IPS DF 19.7 (cell line): ENCODE measurements around the gene OMA1.
"Not testable (repeated sequence)": the region's sequence is repeated elsewhere in the genome, so short reads cannot be mapped to it uniquely, and the experiment has no call there.

ENCODE experiments used
- DNase-seq: peaks from one replicate; pipeline ENCODE4 v3.0.0-alpha.2; 2013; ENCODE audit warnings: low read depth, low spot score

The OMA1 gene

DNA sequence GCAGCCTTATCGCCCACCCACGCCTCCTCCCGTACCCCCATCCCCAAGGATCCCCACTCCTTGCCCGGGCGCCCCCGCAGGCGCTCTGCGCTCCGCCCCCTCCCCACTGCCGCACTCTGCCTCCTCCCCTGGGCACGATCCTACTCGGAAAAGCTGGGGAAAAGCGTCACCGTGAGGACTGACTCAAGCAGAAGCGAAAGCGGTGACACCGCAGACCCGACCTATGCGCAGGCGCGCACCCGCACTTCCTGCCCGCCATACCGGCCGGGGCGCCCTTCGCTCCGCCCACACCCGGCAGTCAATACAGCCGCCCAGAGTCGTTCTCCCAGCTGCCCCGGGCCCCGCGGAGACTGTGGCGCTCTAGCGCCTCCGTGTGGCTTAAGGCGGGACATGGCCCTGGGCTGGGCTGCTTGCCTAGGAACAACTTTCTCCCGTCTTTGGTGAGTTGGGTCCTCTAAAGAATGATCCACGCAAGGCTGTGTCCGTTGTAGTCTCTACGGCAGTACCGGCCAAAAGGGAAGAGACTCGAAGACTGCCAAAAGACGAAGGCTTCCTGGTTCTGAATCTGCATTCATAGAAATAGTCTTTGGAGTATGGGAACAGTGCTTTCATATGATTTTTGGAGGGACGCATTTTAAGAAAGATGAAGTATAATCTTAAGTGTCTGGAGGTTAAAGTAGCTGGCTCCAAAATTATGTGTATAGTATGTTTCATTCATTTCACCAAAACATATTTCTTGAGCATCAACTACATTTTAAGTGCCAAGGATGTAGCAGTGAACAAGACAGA, at the start of gene OMA1:
Gene OMA1, minus strand, starts transcription at position 207 of the 789 bp plus-strand sequence. CDS start 7,432 bp downstream, outside the sequence.
- peak; percentile 87 for DNase-seq

DNA sequence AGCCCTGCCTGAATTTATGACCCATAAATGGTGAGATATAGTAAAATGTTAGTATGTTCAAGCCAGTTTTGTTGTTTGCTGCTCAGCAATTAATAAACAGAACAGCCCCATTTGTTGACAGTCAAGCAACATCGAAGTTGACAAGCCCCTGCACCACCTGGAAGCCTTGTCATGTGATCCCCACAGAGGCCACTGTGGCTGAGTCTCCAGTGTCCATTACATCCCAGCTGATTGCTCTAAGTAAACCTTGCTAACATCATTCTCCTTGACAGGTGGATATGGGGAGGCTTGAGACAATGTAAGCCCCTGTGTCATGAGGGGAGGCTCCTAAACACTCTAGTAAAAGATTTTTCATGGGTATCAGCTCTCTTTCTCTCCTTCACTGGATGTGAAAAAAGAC, 48.0 kb upstream of the OMA1 start:
- DNase-seq = no peak

DNA sequence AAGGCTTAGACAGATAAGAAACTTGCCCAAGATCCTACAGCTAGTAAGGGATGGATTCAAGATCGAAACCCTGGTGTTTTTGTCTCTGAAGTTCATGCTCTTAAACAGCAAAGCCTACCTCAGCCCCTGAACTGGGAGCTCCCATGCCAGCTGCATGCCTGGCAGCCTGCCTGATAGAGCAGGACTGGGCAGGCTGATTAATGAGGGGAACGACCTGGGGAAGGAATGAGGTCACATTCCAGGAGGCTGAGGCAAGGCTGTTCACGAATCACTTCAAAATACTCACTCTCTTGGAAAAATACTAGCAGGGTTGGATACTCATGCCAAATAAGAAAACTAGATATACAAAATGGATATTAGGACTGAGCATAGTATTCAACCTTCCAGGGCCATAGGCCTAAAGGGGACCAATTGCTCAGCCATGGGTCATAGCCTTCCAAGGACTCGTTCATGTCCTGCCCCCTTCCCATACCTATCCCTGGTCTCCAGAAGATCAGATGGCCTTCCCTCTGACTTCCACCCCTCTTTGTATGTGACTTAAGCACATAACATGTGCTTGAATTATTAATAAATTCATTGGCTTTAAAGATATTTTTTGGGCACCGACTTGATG, 46.1 kb upstream of the OMA1 start:
- DNase-seq = no peak

DNA sequence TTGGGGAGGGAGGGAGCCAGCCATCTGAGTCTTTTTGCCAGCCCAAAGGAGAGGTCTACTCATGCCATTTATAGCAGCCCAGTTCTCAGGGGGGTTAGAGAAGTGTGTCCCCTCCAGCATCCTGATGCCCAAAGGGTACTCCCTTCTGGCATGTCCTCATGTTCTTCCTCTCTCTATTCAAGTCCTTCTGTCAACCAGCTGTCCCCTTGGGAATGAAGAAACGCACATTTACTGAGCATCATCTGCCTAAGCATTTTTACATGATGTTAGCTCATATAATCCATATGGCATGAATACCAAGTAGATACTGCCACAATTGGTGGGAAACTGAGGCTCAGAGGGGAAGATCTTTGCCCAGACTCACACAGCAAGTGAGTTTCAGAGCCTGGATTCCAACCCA, 45.3 kb upstream of the OMA1 start:
- no peak for DNase-seq

DNA sequence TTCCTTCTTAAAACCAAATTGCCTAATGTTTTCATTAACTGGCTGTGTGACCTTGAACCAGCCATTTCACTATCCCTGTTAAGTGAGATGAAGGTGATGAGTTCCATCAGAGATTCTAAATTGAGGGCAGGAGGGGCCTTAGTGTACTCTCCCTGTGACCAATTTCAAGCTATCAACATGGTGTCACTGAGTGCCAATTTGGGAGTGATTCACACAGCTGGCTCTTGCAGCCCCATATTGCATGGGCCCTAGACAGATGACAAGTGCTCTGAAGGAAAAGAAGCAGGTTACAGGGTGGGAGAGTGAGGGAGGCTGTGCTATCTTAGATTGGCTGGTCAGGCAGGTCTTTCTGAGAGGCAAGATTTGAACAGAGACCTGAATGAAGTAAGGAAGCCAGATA, 43.5 kb upstream of the OMA1 start:
- DNase-seq = no peak

DNA sequence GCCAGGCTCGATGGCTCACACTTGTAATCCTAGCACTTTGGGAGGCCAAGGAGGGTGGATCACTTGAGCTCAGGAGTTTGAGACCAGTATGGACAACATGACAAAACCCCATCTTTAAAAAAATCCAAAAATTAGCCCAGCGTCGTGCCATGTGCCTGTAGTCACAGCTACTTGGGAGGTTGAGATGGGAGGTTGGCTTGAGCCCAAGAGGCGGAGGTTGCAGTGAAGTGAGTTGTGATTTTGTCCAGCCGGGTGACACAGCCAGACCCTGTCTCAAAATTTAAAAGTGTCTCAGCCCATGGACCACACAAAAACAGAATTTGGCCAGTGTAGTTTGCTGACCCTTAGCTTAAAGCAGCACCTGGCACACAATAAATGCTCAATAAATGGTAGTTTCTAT, 41.9 kb upstream of the OMA1 start:
- no peak for DNase-seq

DNA sequence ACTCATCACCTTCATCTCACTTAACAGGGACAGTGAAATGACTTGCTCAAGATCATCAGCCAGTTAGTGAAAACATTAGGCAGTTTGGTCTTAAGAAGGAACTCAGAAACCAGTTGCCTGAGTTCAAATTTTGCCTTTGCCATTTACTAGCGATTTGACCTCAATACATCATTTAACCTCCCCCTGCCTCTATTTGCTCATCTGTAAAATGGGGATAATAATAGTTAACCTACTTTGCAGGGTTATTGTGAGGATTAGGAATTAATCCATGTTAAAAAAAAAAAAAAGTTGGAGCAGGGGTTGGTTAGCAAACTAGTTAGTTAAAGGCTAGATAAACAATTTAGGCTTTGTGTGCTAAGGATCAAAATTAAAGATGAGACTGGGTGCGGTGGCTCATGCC, 41.1 kb upstream of the OMA1 start:
- no peak for DNase-seq

DNA sequence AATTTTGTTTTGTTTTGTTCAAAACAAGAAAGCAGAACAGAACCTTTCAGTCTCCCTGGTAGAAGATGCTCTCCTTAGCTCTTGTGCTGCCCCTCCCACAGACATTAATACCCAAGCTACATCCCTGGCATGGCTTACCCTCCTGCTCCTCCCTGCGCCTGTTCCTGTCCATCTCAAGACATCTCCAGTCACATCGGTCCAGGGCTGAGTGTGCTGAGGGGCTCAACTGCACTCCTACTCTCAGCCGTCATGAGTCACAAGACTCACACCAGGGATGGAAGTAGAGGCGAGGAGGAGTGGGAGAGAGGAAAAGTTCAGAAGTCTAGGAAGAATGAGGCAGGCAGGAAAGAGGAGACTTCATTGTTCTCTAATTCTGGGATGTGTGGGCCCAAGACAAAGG, 39.7 kb upstream of the OMA1 start:
- DNase-seq = no peak

DNA sequence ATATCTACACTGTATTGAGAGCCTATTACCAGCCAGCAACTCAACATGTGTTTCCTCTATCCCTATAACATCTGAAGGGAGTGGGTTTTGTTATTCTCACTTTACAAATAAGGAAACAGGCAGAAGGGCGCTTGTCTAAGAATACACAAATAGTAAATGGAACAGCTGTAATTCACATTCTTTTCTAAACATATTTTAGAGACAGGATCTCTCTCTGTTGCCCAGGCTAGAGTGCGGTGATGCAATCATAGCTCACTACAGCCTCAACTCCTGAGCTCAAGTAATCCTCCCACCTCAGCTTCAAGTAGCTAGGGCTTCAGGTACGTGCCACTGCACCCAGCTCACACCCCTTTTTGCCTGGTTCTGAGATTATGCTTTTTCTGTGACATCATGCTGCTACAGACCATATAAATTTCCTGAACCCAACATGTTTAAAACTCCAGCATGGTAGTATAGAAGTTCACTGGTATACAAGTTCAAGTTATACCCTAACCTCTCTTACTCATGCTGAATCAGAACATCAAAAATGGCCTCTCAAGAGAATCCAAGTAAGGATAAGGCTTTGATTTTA, 39.1 kb upstream of the OMA1 start:
- DNase-seq = no peak

DNA sequence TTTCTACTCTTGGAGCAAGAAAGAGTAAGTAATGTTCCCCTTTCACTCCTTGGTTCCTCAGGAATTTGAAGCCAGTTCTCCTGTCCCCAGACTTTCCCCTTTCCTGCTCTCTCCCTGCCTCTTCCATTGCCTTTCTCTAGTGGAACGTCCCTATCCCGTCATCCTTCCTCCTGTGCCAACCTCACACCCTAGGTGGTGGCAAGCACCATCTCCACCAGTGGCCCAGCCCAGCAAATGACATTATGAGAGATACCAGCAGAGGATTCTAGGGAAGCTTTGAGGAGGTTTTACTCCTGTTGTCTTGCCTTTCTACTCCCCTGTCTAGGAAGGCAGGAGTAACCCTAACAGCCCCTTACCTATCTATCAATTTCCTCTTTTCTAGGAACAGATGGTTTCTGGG, 38.6 kb upstream of the OMA1 start:
- no peak for DNase-seq

DNA sequence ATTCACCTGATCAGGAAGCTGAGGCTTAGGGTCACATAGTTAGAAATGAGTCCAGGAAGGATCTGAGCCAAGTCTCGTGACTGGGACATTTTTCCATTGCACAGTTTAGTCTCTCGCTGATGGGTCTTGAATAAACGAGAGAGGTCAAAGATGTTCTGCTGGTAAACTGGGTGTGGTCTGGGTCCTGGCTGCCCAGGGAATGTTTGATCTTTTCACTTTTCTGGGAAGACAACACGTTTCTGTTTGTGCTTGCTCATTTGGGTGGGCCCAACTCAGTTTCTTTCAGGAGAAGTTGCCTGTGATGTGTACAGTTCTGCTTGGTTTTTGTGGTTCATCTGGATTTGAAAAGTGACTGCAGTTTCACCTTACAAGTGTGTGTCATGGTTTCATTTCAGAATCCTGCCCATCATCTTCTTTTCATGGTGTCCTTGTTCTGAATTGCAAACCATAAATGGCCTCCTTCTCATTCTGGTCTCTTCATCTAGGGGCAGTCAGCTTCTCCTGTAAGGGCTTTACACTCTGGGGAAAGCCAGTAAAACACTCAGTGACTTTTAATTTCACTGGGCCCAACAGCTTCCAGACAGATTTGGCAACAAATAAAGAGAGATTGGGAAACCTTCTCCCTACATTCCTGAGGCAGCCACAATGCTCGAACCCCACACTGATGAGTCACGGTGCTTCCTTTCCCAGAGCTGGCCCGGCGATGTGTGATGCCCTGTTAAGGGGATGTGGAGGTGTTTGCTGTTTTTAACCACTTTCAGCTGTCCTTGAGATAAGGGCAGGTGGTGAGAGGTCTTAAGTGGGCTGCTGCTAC, 37.8 kb upstream of the OMA1 start:
- DNase-seq = no peak

DNA sequence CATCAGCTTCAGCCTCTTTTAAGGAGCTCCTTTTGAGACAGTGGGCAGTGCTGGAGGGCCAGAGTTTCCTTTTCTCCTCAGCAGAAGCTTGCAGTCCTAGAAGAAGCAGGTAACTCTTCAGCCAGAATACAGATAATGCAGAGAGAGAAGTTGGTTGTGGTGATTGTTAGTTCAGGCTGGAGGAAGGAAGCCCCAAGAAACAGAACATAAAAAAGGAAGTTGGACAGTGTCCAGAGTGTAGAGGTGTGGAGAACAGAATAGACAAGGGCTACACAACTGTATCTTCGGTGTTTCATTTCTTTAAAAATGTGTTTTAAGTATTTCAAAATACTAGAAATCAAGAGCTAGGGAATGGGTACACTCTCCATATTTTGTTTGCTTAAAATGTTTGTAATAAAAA, 37.0 kb upstream of the OMA1 start:
- DNase-seq = no peak

DNA sequence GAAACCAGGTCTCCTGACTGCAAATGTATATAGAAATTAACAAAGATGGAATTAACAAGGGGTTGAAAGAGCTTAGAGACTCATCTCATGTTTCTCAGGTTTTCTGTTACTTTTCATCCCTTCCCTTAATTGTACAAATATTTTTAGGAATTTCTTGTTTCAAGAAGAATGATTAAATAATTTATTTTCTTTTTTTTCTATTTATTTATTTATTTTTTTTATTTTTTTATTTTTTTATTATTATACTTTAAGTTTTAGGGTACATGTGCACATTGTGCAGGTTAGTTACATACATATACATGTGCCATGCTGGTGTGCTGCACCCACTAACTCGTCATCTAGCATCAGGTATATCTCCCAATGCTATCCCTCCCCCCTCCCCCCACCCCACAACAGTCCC, 35.6 kb upstream of the OMA1 start:
- not testable (repeated sequence) for DNase-seq

DNA sequence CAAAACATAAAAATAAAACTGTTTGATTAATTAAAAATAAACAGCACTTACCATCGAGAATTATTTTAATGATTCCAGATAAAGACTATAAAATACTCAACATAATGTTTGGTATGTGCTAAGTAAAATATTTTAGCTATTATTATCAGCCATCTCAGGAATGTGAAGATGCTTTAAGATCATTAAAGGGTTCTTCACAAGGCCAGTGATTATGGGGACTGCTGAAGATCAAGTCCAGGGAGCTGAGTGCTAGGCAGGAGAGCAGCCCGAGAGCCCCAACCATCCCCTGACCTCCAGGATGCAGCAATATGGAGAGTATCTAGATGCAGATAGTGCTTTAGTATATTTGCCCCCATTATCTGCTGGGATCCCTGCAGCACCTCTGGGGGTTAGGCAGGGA, 35.1 kb upstream of the OMA1 start:
- no peak for DNase-seq

DNA sequence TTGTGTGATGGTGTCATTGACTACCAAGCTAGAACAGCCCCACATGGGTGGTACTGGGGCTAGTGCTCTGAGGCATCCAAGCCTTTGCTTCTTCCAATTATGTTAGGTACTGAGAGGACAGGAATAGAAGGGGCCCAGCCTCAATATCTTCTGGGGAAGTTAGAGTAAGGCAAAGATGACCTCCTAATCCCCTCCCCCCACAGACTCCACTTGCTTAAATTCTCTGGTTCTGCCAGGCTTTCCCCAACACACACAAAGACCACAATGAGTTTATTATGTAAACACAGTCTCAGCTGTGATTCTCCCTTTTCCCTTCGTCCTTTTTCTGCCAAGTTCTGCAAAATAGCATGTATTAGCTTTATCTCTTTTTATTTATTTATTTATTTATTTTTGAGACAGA, 33.7 kb upstream of the OMA1 start:
- DNase-seq = no peak

DNA sequence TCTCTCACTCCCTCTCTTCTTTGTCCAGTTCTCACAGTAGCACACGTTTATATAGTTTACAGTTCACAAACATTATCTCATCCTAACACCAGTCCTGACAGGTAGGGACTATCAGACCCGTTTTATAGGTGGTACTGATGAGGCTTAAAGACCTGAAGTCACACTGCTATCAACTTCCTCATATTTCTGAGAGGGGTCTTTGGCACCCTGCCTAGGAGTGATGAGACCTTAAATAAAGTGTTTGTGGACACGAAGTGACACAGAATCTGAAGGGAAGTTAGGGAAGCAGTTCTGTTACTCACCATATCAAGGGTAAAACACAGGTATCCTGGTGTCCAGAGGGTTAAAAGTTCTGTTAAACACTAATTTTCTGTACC, 31.1 kb upstream of the OMA1 start:
- no peak for DNase-seq

DNA sequence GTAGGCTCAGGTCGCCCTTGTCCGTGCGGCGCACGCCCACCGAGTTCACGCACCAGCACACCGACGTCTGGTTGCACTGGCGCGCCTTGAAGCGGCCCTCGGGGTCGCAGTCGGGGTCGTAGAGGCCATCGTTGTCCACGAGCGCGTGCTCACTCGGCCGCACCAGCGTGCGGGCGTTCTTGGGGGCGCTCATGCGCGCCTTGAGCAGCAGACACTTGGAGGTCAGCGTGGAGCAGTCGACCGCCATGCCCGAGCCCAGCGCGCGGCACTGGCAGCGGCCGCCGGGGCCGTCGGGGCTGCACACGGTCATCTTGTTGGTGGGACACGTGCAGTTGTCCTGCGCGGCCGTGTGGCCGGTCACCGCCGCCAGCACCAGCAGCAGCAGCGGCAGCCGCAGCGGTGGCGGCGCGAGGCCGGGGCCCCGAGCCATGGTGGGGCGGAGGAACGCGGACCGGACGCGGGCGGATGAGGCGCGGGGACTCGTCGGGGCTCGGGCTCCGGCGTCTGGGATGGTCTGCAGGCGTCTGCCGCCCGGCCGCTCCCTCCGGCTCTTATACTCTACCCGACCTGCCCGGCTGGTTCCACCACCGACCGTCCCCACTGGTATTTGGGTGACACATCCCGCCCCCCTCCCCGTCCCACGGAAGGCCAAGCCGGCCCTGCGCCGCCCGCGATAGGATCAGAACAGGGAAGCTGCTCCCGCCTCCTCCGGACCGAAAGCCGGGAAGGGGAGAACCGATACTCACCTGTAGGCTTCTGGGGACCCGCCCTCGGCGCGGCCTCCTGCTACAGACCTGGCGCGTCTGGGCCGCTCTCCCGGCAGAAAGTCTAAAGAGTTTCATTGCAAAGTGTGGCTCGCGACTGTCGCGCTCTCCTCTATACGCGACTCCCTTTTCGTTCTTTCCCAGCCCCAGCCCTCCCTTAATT, 30.5 kb upstream of the OMA1 start, which contains the start of gene TACSTD2:
Gene TACSTD2, minus strand, starts transcription at position 526 of the 927 bp plus-strand sequence. Its CDS starts 96 bp downstream, at position 430.
- no peak for DNase-seq

DNA sequence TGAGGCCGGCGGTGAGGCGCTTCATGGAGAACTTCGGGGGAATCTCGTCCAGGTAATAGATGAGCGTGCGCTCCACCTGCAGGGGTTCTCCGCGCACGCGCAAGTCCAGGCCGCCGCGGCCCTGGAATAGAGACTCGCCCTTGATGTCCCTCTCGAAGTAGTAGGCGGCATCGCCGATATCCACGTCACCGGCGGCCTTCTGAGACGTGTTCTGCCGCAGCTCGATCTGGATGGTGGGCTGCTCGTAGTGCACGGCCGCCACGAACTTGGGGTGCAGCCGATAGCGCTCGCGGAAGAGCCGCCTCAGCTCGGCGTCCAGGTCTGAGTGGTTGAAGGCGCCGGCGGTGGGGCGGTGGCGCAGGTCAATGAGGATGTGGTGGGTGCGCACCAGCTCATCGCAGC, 29.8 kb upstream of the OMA1 start:
- no peak for DNase-seq

DNA sequence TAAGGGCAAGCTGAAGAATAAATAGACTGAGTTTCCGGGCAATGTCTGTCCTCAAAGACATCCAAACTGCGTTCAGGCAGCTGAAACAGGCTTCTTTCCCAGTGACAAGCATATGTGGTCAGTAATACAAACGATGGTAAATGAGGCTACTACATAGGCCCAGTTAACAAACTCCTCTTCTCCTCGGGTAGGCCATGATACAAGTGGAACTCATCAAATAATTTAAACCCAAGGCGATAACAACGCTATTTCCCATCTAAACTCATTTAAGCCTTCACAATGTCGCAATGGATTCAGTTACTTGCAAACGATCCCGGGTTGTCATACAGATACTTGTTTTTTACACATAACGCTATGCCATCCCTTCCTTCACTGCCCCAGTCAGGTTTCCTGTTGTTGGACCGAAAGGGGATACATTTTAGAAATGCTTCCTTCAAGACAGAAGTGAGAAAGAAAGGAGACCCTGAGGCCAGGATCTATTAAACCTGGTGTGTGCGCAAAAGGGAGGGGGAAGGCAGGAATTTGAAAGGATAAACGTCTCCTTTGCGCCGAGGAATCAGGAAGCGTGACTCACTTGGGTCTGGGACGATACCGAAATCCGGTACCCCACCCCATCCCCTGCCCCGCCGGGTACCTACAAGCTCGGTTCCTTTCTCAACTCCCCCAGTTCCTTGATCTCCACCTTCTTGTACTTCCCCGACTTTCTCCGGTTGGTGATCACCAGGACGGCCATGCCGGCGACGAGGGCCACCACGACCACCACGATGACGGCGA, 29.2 kb upstream of the OMA1 start:
- DNase-seq = no peak

DNA sequence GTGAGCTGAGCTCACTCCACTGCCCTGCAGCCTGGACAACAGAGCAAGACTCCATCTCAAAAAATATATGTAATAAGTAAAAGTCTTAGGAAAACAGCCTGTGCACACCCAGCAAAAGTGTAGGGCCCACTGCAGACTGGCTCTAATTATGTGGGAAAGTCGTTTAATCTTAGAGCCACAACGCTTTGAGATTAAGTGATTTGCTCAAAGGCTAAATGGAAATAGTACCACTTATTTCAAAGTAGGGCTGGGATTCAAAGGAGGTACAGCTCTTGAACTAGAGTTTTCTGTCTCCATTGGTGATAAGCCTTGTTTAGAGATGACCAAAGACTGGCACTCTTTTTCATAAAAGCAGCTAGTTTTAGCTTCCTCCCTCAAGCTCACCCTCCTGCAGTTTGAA, 28.3 kb upstream of the OMA1 start:
- no peak for DNase-seq
